Spleen (tissue), 7 donors: ENCODE data around the gene PPP1R27.

Experiments used
- POLR2A ChIP-seq, 3 donors: fragments of 450-650 bp; IDR thresholded peaks; one replicate each; pipeline ENCODE4 v1.5.1; 2017; ENCODE audit warnings: antibody characterized with exemption in 3 of 3, mild to moderate bottlenecking in 1 of 3
- POLR2AphosphoS5 ChIP-seq, 3 donors: sonication (generic); formaldehyde crosslinking; IDR thresholded peaks; one replicate each; pipeline ENCODE4 v1.5.1; 2017; ENCODE audit warnings: antibody characterized with exemption in 3 of 3
- TF ChIP-seq, protein P1 (sequence below), 11 experiments: fragments of 200-600 bp in 7 of 11; fragments of 450-650 bp in 4 of 11; sonication (generic) in 4 of 11; IDR thresholded peaks in 8 of 11; conservative IDR thresholded peaks in 3 of 11; 1 replicate in 7 of 11; 2 replicates in 4 of 11; pipeline versions ENCODE4 v1.4.0 to v1.8.0; 2016 to 2021; ENCODE audit warnings: antibody characterized with exemption in 11 of 11, inconsistent platforms in 4 of 11, mild to moderate bottlenecking in 1 of 11
- donor health status: DM: no; HTN: no; CAD: no; lungs with moderate emphysema.
- donor health status: DM: no; HTN: no; CAD: no.
- donor health status: DM: no; HTN: no; CAD: no.

- peak; percentile 83 to 90 (median 87) for TF ChIP-seq POLR2AphosphoS5 (IDR thresholded peaks at IDR 0.05)
- TF ChIP-seq, protein P1, sequence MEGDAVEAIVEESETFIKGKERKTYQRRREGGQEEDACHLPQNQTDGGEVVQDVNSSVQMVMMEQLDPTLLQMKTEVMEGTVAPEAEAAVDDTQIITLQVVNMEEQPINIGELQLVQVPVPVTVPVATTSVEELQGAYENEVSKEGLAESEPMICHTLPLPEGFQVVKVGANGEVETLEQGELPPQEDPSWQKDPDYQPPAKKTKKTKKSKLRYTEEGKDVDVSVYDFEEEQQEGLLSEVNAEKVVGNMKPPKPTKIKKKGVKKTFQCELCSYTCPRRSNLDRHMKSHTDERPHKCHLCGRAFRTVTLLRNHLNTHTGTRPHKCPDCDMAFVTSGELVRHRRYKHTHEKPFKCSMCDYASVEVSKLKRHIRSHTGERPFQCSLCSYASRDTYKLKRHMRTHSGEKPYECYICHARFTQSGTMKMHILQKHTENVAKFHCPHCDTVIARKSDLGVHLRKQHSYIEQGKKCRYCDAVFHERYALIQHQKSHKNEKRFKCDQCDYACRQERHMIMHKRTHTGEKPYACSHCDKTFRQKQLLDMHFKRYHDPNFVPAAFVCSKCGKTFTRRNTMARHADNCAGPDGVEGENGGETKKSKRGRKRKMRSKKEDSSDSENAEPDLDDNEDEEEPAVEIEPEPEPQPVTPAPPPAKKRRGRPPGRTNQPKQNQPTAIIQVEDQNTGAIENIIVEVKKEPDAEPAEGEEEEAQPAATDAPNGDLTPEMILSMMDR (IDR thresholded peaks at IDR 0.05 in 8 of 11, conservative IDR thresholded peaks at IDR 0.05 in 3 of 11), result no peak
- no peak for TF ChIP-seq POLR2A (IDR thresholded peaks at IDR 0.05)
Measured at GRCh38 chr17:81867170-81867990, 32.5 kb upstream of the PPP1R27 start.
